HEK293 (cell line): ENCODE measurements around the gene CITED1.

Experiments used
- KLF7 ChIP-seq: fragments of 450-650 bp; formaldehyde crosslinking; IDR thresholded peaks from 2 replicates; pipeline ENCODE4 v1.5.1; 2016; ENCODE audit warnings: missing biosample characterization, missing genetic modification characterization, borderline replicate concordance
- RBAK ChIP-seq: fragments of 450-650 bp; formaldehyde crosslinking; IDR thresholded peaks from 2 replicates; pipeline ENCODE4 v1.5.1; 2016; ENCODE audit warnings: missing biosample characterization, missing genetic modification characterization
- REPIN1 ChIP-seq: fragments of 450-650 bp; formaldehyde crosslinking; IDR thresholded peaks from 2 replicates; pipeline ENCODE4 v1.5.1; 2017; ENCODE audit warnings: missing biosample characterization, missing genetic modification characterization, low read depth
- SP2 ChIP-seq: fragments of 450-650 bp; formaldehyde crosslinking; IDR thresholded peaks from 2 replicates; pipeline ENCODE4 v1.5.1; 2016; ENCODE audit warnings: missing biosample characterization, missing genetic modification characterization
- SP3 ChIP-seq: fragments of 450-650 bp; formaldehyde crosslinking; IDR thresholded peaks from 2 replicates; pipeline ENCODE4 v1.5.1; 2016; ENCODE audit warnings: missing biosample characterization, missing genetic modification characterization
- ZBTB1 ChIP-seq: fragments of 450-650 bp; formaldehyde crosslinking; IDR thresholded peaks from 2 replicates; pipeline ENCODE4 v1.5.1; 2016; ENCODE audit warnings: missing biosample characterization, missing genetic modification characterization
- ZBTB48 ChIP-seq: fragments of 450-650 bp; formaldehyde crosslinking; IDR thresholded peaks from 2 replicates; pipeline ENCODE4 v1.5.1; 2016; ENCODE audit warnings: missing biosample characterization, missing genetic modification characterization
- ZNF211 ChIP-seq: fragments of 450-650 bp; formaldehyde crosslinking; IDR thresholded peaks from 2 replicates; pipeline ENCODE4 v1.5.1; 2016; ENCODE audit warnings: low read depth, missing biosample characterization, missing genetic modification characterization
- ZNF221 ChIP-seq: fragments of 450-650 bp; formaldehyde crosslinking; IDR thresholded peaks from 2 replicates; pipeline ENCODE4 v1.5.1; 2017; ENCODE audit warnings: missing biosample characterization, missing genetic modification characterization, borderline replicate concordance
- ZNF24 ChIP-seq: fragments of 450-650 bp; formaldehyde crosslinking; IDR thresholded peaks from 2 replicates; pipeline ENCODE4 v1.5.1; 2016; ENCODE audit warnings: missing biosample characterization, missing genetic modification characterization
- ZNF324 ChIP-seq: fragments of 450-650 bp; formaldehyde crosslinking; IDR thresholded peaks from 2 replicates; pipeline ENCODE4 v1.5.1; 2016; ENCODE audit warnings: missing biosample characterization, missing genetic modification characterization
- ZNF510 ChIP-seq: fragments of 450-650 bp; formaldehyde crosslinking; IDR thresholded peaks from 2 replicates; pipeline ENCODE4 v1.5.1; 2018; ENCODE audit warnings: mild to moderate bottlenecking, missing genetic modification characterization, missing biosample characterization; ENCODE audit not compliant: insufficient replicate concordance
- ZNF549 ChIP-seq: fragments of 450-650 bp; IDR thresholded peaks from 2 replicates; pipeline ENCODE4 v1.5.1; 2018; ENCODE audit warnings: missing biosample characterization, missing genetic modification characterization, mild to moderate bottlenecking, inconsistent platforms, moderate library complexity
- ZNF560 ChIP-seq: fragments of 450-650 bp; formaldehyde crosslinking; IDR thresholded peaks from 2 replicates; pipeline ENCODE4 v1.5.1; 2017; ENCODE audit warnings: missing biosample characterization, missing genetic modification characterization, borderline replicate concordance
- ZNF571 ChIP-seq: fragments of 450-650 bp; formaldehyde crosslinking; IDR thresholded peaks from 2 replicates; pipeline ENCODE4 v1.5.0; 2017; ENCODE audit warnings: missing biosample characterization, missing genetic modification characterization
- ZNF596 ChIP-seq: fragments of 450-650 bp; IDR thresholded peaks from 2 replicates; pipeline ENCODE4 v1.5.0; 2018; ENCODE audit warnings: missing biosample characterization, mild to moderate bottlenecking, missing genetic modification characterization, moderate library complexity
- ZNF621 ChIP-seq: fragments of 450-650 bp; formaldehyde crosslinking; IDR thresholded peaks from 2 replicates; pipeline ENCODE4 v1.5.1; 2017; ENCODE audit warnings: missing biosample characterization, missing genetic modification characterization
- ZNF664 ChIP-seq: fragments of 450-650 bp; formaldehyde crosslinking; IDR thresholded peaks from 2 replicates; pipeline ENCODE4 v1.5.1; 2016; ENCODE audit warnings: missing biosample characterization, missing genetic modification characterization
- ZNF701 ChIP-seq: fragments of 450-650 bp; formaldehyde crosslinking; IDR thresholded peaks from 2 replicates; pipeline ENCODE4 v1.5.1; 2016; ENCODE audit warnings: missing biosample characterization, missing genetic modification characterization
- ZNF707 ChIP-seq: fragments of 450-650 bp; formaldehyde crosslinking; IDR thresholded peaks from 2 replicates; pipeline ENCODE4 v1.5.1; 2016; ENCODE audit warnings: missing biosample characterization, missing genetic modification characterization
- ZNF768 ChIP-seq: fragments of 450-650 bp; formaldehyde crosslinking; IDR thresholded peaks from 2 replicates; pipeline ENCODE4 v1.5.1; 2018; ENCODE audit warnings: missing biosample characterization, mild to moderate bottlenecking, missing genetic modification characterization
- ZNF791 ChIP-seq: fragments of 450-650 bp; formaldehyde crosslinking; IDR thresholded peaks from 2 replicates; pipeline ENCODE4 v1.5.1; 2016; ENCODE audit warnings: missing biosample characterization, missing genetic modification characterization
- TF ChIP-seq, protein P1 (sequence below): fragments of 450-650 bp; formaldehyde crosslinking; IDR thresholded peaks from 2 replicates; pipeline ENCODE4 v1.5.1; 2016; ENCODE audit warnings: missing biosample characterization, missing genetic modification characterization
- TF ChIP-seq, protein P2 (sequence below): fragments of 450-650 bp; formaldehyde crosslinking; conservative IDR thresholded peaks from 2 replicates; pipeline ENCODE4 v1.5.1; 2016; ENCODE audit warnings: low read depth, missing biosample characterization, missing genetic modification characterization
- TF ChIP-seq, protein P3 (sequence below): fragments of 450-650 bp; formaldehyde crosslinking; IDR thresholded peaks from 2 replicates; pipeline ENCODE4 v1.5.1; 2016; ENCODE audit warnings: missing biosample characterization, missing genetic modification characterization, low read depth
- TF ChIP-seq, protein P4 (sequence below): fragments of 450-650 bp; formaldehyde crosslinking; conservative IDR thresholded peaks from 2 replicates; pipeline ENCODE4 v1.5.1; 2016; ENCODE audit warnings: low read depth, missing biosample characterization, missing genetic modification characterization
- TF ChIP-seq, protein P5 (sequence below): fragments of 450-650 bp; formaldehyde crosslinking; IDR thresholded peaks from 2 replicates; pipeline ENCODE4 v1.5.1; 2016; ENCODE audit warnings: missing biosample characterization, missing genetic modification characterization

Gene CITED1

DNA sequence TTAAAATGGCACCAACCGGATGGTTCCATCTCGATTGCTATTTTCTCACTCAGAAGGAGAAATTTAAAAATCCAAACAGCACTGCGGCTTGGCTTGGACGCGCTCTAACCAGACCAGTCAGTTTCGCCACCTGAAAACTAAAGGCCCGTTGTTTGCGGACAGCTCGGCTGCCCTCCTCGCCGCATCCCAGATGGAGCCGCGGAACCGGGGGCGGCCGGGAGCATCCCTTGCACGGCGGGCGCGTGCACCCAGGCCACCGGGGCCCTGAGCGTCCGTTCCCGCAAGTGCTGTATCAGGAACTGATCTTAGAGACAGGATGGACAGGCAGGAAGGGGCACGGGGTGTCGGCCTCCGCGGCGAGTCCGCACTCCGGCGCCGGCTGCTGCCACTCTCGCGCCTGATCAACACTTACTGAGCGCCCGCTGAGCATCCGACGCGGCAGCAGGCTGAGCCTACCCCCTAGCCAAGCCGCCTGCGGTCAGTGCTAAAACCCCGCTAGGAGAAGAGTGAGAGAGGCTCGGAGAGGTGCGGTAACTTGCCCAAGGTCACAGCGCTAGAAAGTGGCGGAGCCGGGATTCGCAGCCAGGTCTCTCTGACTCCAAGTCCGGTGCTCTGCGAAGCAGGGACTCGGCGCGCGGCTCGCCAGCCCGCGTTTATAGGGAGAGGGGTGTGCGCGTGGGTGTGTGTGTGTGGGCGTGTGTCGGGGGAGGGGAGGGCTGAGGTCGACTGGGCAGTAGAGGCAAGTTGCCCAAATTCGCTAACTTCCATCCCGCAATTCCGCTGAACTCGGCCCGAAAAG is at the start of gene CITED1 (continued):
- TF ChIP-seq ZNF571 (tag by site-specific recombination) (no peak), ZNF549 (tag by site-specific recombination) (no peak), ZNF701 (tag by site-specific recombination) (no peak), ZNF791 (tag by site-specific recombination) (no peak), ZNF707 (tag by site-specific recombination) (no peak), ZNF621 (no peak), ZNF211 (tag by site-specific recombination) (no peak), RBAK (no peak), ZNF596 (tag by site-specific recombination) (no peak), SP2 (tag by site-specific recombination) (no peak), ZNF560 (tag by site-specific recombination) (no peak), ZNF664 (no peak), ZBTB48 (tag by site-specific recombination) (peak; percentile 46; the same call in 1 of the 2 replicates), KLF7 (tag by site-specific recombination) (no peak), ZNF24 (tag by site-specific recombination) (0 out of 2 replicates have a peak, but pooled peaks have one; percentile 33), ZNF324 (tag by site-specific recombination) (0 out of 2 replicates have a peak, but pooled peaks have one; percentile 17), ZNF221 (tag by site-specific recombination) (no peak), ZNF510 (no peak), REPIN1 (tag by site-specific recombination) (no peak), SP3 (tag by site-specific recombination) (peak; percentile 67), ZNF768 (tag by site-specific recombination) (0 out of 2 replicates have a peak, but pooled peaks have one; percentile 27), ZBTB1 (tag by site-specific recombination) (no peak)
- TF ChIP-seq, protein P1, sequence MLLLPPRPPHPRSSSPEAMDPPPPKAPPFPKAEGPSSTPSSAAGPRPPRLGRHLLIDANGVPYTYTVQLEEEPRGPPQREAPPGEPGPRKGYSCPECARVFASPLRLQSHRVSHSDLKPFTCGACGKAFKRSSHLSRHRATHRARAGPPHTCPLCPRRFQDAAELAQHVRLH, result no peak
- TF ChIP-seq, protein P2, sequence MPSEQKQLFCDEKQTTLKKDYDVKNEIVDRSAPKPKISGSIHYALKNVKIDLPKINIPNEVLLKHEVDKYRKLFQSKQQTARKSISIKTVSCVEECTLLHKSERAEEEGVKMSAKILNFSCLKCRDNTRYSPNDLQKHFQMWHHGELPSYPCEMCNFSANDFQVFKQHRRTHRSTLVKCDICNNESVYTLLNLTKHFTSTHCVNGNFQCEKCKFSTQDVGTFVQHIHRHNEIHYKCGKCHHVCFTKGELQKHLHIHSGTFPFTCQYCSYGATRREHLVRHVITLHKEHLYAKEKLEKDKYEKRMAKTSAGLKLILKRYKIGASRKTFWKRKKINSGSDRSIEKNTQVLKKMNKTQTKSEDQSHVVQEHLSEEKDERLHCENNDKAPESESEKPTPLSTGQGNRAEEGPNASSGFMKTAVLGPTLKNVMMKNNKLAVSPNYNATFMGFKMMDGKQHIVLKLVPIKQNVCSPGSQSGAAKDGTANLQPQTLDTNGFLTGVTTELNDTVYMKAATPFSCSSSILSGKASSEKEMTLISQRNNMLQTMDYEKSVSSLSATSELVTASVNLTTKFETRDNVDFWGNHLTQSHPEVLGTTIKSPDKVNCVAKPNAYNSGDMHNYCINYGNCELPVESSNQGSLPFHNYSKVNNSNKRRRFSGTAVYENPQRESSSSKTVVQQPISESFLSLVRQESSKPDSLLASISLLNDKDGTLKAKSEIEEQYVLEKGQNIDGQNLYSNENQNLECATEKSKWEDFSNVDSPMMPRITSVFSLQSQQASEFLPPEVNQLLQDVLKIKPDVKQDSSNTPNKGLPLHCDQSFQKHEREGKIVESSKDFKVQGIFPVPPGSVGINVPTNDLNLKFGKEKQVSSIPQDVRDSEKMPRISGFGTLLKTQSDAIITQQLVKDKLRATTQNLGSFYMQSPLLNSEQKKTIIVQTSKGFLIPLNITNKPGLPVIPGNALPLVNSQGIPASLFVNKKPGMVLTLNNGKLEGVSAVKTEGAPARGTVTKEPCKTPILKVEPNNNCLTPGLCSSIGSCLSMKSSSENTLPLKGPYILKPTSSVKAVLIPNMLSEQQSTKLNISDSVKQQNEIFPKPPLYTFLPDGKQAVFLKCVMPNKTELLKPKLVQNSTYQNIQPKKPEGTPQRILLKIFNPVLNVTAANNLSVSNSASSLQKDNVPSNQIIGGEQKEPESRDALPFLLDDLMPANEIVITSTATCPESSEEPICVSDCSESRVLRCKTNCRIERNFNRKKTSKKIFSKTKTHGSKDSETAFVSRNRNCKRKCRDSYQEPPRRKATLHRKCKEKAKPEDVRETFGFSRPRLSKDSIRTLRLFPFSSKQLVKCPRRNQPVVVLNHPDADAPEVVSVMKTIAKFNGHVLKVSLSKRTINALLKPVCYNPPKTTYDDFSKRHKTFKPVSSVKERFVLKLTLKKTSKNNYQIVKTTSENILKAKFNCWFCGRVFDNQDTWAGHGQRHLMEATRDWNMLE (tag by site-specific recombination), result no peak
- TF ChIP-seq, protein P3, sequence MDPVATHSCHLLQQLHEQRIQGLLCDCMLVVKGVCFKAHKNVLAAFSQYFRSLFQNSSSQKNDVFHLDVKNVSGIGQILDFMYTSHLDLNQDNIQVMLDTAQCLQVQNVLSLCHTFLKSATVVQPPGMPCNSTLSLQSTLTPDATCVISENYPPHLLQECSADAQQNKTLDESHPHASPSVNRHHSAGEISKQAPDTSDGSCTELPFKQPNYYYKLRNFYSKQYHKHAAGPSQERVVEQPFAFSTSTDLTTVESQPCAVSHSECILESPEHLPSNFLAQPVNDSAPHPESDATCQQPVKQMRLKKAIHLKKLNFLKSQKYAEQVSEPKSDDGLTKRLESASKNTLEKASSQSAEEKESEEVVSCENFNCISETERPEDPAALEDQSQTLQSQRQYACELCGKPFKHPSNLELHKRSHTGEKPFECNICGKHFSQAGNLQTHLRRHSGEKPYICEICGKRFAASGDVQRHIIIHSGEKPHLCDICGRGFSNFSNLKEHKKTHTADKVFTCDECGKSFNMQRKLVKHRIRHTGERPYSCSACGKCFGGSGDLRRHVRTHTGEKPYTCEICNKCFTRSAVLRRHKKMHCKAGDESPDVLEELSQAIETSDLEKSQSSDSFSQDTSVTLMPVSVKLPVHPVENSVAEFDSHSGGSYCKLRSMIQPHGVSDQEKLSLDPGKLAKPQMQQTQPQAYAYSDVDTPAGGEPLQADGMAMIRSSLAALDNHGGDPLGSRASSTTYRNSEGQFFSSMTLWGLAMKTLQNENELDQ (tag by site-specific recombination), result no peak
- TF ChIP-seq, protein P4, sequence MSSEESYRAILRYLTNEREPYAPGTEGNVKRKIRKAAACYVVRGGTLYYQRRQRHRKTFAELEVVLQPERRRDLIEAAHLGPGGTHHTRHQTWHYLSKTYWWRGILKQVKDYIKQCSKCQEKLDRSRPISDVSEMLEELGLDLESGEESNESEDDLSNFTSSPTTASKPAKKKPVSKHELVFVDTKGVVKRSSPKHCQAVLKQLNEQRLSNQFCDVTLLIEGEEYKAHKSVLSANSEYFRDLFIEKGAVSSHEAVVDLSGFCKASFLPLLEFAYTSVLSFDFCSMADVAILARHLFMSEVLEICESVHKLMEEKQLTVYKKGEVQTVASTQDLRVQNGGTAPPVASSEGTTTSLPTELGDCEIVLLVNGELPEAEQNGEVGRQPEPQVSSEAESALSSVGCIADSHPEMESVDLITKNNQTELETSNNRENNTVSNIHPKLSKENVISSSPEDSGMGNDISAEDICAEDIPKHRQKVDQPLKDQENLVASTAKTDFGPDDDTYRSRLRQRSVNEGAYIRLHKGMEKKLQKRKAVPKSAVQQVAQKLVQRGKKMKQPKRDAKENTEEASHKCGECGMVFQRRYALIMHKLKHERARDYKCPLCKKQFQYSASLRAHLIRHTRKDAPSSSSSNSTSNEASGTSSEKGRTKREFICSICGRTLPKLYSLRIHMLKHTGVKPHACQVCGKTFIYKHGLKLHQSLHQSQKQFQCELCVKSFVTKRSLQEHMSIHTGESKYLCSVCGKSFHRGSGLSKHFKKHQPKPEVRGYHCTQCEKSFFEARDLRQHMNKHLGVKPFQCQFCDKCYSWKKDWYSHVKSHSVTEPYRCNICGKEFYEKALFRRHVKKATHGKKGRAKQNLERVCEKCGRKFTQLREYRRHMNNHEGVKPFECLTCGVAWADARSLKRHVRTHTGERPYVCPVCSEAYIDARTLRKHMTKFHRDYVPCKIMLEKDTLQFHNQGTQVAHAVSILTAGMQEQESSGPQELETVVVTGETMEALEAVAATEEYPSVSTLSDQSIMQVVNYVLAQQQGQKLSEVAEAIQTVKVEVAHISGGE, result no peak
- TF ChIP-seq, protein P5, sequence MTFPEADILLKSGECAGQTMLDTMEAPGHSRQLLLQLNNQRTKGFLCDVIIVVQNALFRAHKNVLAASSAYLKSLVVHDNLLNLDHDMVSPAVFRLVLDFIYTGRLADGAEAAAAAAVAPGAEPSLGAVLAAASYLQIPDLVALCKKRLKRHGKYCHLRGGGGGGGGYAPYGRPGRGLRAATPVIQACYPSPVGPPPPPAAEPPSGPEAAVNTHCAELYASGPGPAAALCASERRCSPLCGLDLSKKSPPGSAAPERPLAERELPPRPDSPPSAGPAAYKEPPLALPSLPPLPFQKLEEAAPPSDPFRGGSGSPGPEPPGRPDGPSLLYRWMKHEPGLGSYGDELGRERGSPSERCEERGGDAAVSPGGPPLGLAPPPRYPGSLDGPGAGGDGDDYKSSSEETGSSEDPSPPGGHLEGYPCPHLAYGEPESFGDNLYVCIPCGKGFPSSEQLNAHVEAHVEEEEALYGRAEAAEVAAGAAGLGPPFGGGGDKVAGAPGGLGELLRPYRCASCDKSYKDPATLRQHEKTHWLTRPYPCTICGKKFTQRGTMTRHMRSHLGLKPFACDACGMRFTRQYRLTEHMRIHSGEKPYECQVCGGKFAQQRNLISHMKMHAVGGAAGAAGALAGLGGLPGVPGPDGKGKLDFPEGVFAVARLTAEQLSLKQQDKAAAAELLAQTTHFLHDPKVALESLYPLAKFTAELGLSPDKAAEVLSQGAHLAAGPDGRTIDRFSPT, result no peak
